Epidermal melanocyte (primary cell): Measurements from ENCODE around the gene LIPC.
A peak's percentile ranks its signal among the peaks of the same experiment; 100 is the strongest.

Source experiments
- DNase-seq: peaks from one replicate; pipeline ENCODE4 v3.0.0; 2011; ENCODE audit warnings: low spot score; ENCODE audit not compliant: insufficient read length

LIPC gene

GRCh38 chr15:58490888-58491473 lies 59.2 kb downstream of the LIPC start:
- no peak for DNase-seq

GRCh38 chr15:58491499-58492202 lies 59.9 kb downstream of the LIPC start:
- no peak for DNase-seq

GRCh38 chr15:58492661-58493397 lies 61.0 kb downstream of the LIPC start:
- no peak for DNase-seq

- no peak for DNase-seq
Measured at GRCh38 chr15:58494567-58494966, 62.8 kb downstream of the LIPC start.

- DNase-seq, result no peak
Measured at GRCh38 chr15:58495891-58496408, 64.2 kb downstream of the LIPC start.

- no peak for DNase-seq
Measured at GRCh38 chr15:58497046-58497785, 65.4 kb downstream of the LIPC start.

- peak; percentile 65 for DNase-seq
Measured at GRCh38 chr15:58498821-58499580, 67.2 kb downstream of the LIPC start.

GRCh38 chr15:58501006-58501405 lies 69.2 kb downstream of the LIPC start:
- DNase-seq, result no peak

GRCh38 chr15:58501636-58502188 lies 69.9 kb downstream of the LIPC start:
- DNase-seq, result no peak

- no peak for DNase-seq
Measured at GRCh38 chr15:58503139-58504027, 71.6 kb downstream of the LIPC start.

- DNase-seq, result no peak
Measured at GRCh38 chr15:58504674-58505234, 73.0 kb downstream of the LIPC start.

- DNase-seq, result no peak
Measured at GRCh38 chr15:58505581-58505980, 73.8 kb downstream of the LIPC start.

- DNase-seq, result no peak
Measured at GRCh38 chr15:58506064-58506490, 74.3 kb downstream of the LIPC start.

- DNase-seq, result no peak
Measured at GRCh38 chr15:58506783-58507668, 75.2 kb downstream of the LIPC start.

- no peak for DNase-seq
Measured at GRCh38 chr15:58509556-58509955, 77.8 kb downstream of the LIPC start.

- DNase-seq, result no peak
Measured at GRCh38 chr15:58510715-58511598, 79.2 kb downstream of the LIPC start.

GRCh38 chr15:58511599-58511987 lies 79.8 kb downstream of the LIPC start:
- DNase-seq, result no peak
